SK-N-SH treated with all-trans-retinoic acid at 6 μM for 48 hours (cell line): ENCODE measurements around the gene MSMP.

ENCODE experiments used
- ARNTL ChIP-seq: fragments of 450-650 bp; formaldehyde crosslinking; IDR thresholded peaks from 2 replicates; pipeline ENCODE4 v1.5.0; 2020; ENCODE audit warnings: low read depth, mild to moderate bottlenecking, moderate library complexity, borderline replicate concordance
- CSRNP3 ChIP-seq: fragments of 250-450 bp; sonication (Bioruptor Pico); IDR thresholded peaks from 2 replicates; pipeline ENCODE4 v1.5.1; 2021; ENCODE audit warnings: mild to moderate bottlenecking, moderate library complexity
- GLIS3 ChIP-seq: fragments of 250-450 bp; sonication (Bioruptor Pico); IDR thresholded peaks from 2 replicates; pipeline ENCODE4 v1.5.0; 2020; ENCODE audit warnings: mild to moderate bottlenecking, moderate library complexity
- ISL1 ChIP-seq: fragments of 250-450 bp; sonication (Bioruptor Pico); IDR thresholded peaks from 2 replicates; pipeline ENCODE4 v2.1.2; 2022; ENCODE audit warnings: mild to moderate bottlenecking, moderate library complexity
- ZNF70 ChIP-seq: fragments of 450-650 bp; formaldehyde crosslinking; IDR thresholded peaks from 2 replicates; pipeline ENCODE4 v1.5.0; 2020; ENCODE audit warnings: mild to moderate bottlenecking, moderate library complexity

- TF ChIP-seq ARNTL (CRISPR knock-in tag) (no peak), ISL1 (CRISPR knock-in tag) (no peak), ZNF70 (CRISPR knock-in tag) (no peak), CSRNP3 (CRISPR knock-in tag) (no peak), GLIS3 (no peak)
Observed at GRCh38 chr9:35778496-35778895, 24.4 kb upstream of the MSMP start.
